ENCODE measurements around the gene CAMTA1. TPM values are rescaled to one million over a fixed set of nuclear protein-coding genes. Genes with fewer than 3 reads are reported as not detected.

Gene CAMTA1
- total RNA-seq, 1 experiment from 2014 or later: 69.5 TPM

- no peak for TF ChIP-seq SIN3A (IDR thresholded peaks at IDR 0.05; ENCODE audit: low read depth)
- no peak for TF ChIP-seq CBX3 (IDR thresholded peaks at IDR 0.05; ENCODE audit: low read depth)
- no peak for TF ChIP-seq EGR1 (IDR thresholded peaks at IDR 0.05; ENCODE audit: low read depth)
- TF ChIP-seq POLR2A (IDR thresholded peaks at IDR 0.05; ENCODE audit: borderline replicate concordance, extremely low read depth, insufficient read depth, insufficient read length): no peak
- TF ChIP-seq, protein P1, sequence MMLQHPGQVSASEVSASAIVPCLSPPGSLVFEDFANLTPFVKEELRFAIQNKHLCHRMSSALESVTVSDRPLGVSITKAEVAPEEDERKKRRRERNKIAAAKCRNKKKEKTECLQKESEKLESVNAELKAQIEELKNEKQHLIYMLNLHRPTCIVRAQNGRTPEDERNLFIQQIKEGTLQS (IDR thresholded peaks at IDR 0.05): no peak
- Histone ChIP-seq H3K36me3 (ENCODE audit: control insufficient read depth in 1 of 2, insufficient read depth in 2 of 2, low read length in 2 of 2) (no peaks in the 10 kb centered on the region), H3K27me3 (ENCODE audit: insufficient read depth, low read length) (no peaks in the 10 kb centered on the region), H3K4me1 (ENCODE audit: control insufficient read depth in 1 of 2, insufficient read depth in 2 of 2, low read length in 2 of 2) (no peaks in the 10 kb centered on the region), H4K20me1 (ENCODE audit: insufficient read depth) (no peaks in the 10 kb centered on the region), H3K4me3 (replicated peaks in 1 of 2; ENCODE audit: low read depth in 1 of 2, low read length in 2 of 2) (no peak overlapping the region), H3K4me2 (ENCODE audit: low read length) (no peak overlapping the region), H2AFZ (ENCODE audit: low read depth, low read length, poor library complexity, severe bottlenecking) (no peak overlapping the region), H3K27ac (ENCODE audit: low read depth, low read length) (no peak overlapping the region), H3K79me2 (ENCODE audit: insufficient read depth, low read length) (no peaks in the 10 kb centered on the region), H3K9me3 (ENCODE audit: control insufficient read depth in 1 of 2, insufficient read depth in 1 of 2, low read depth in 1 of 2, low read length in 2 of 2) (no peaks in the 10 kb centered on the region), H3K9ac (ENCODE audit: low read length) (no peak overlapping the region), H3K9me2 (ENCODE audit: insufficient read depth) (no peaks in the 10 kb centered on the region)
- BruUV-seq (replicated peaks): no TSS peak
- POLR2A ChIA-PET: no interaction called here
- RAD21 ChIA-PET (ENCODE audit: low non-redundant PET in 1 of 2, low total read pairs in 2 of 2, uncharacterized antibody in 2 of 2, unreplicated experiment in 2 of 2): no interaction called here
- intact Hi-C loops (cut with micrococcal nuclease): no loop called here
- CTCF ChIA-PET: no interaction called here
- DNase-seq (ENCODE audit: low read depth, low spot score) (no peak), ATAC-seq (no peak)
These were observed 656.0 kb downstream of the CAMTA1 start for GRCh38 chr1:7441143-7441841.

GRCh38 chr1:7442036-7442435, 656.8 kb downstream of the CAMTA1 start:
- H3K4me2 ChIP-seq (ENCODE audit: low read length): no peak overlapping the region

More at GRCh38 chr1:7442036-7442435, 656.8 kb downstream of the CAMTA1 start:
- CTCF ChIA-PET: no interaction called here
- Histone ChIP-seq H3K4me3 (replicated peaks in 1 of 2; ENCODE audit: low read depth in 1 of 2, low read length in 2 of 2) (no peak overlapping the region), H3K9ac (ENCODE audit: low read length) (no peak overlapping the region), H3K9me3 (ENCODE audit: control insufficient read depth in 1 of 2, insufficient read depth in 1 of 2, low read depth in 1 of 2, low read length in 2 of 2) (no peaks in the 10 kb centered on the region), H2AFZ (ENCODE audit: low read depth, low read length, poor library complexity, severe bottlenecking) (no peak overlapping the region), H4K20me1 (ENCODE audit: insufficient read depth) (no peaks in the 10 kb centered on the region), H3K9me2 (ENCODE audit: insufficient read depth) (no peaks in the 10 kb centered on the region), H3K79me2 (ENCODE audit: insufficient read depth, low read length) (no peaks in the 10 kb centered on the region), H3K27ac (ENCODE audit: low read depth, low read length) (no peak overlapping the region), H3K27me3 (ENCODE audit: insufficient read depth, low read length) (no peaks in the 10 kb centered on the region), H3K36me3 (ENCODE audit: control insufficient read depth in 1 of 2, insufficient read depth in 2 of 2, low read length in 2 of 2) (no peaks in the 10 kb centered on the region), H3K4me1 (ENCODE audit: control insufficient read depth in 1 of 2, insufficient read depth in 2 of 2, low read length in 2 of 2) (no peaks in the 10 kb centered on the region)
- BruUV-seq (replicated peaks): no TSS peak
- RAD21 ChIA-PET (ENCODE audit: low non-redundant PET in 1 of 2, low total read pairs in 2 of 2, uncharacterized antibody in 2 of 2, unreplicated experiment in 2 of 2): no interaction called here
- intact Hi-C loops (cut with micrococcal nuclease): no loop called here
- DNase-seq (ENCODE audit: low read depth, low spot score) (no peak), ATAC-seq (no peak)
- TF ChIP-seq POLR2A (IDR thresholded peaks at IDR 0.05; ENCODE audit: borderline replicate concordance, extremely low read depth, insufficient read depth, insufficient read length): no peak
- no peak for TF ChIP-seq EGR1 (IDR thresholded peaks at IDR 0.05; ENCODE audit: low read depth)
- no peak for TF ChIP-seq RAD21 (IDR thresholded peaks at IDR 0.05; ENCODE audit: low read depth)
- TF ChIP-seq, protein P2, sequence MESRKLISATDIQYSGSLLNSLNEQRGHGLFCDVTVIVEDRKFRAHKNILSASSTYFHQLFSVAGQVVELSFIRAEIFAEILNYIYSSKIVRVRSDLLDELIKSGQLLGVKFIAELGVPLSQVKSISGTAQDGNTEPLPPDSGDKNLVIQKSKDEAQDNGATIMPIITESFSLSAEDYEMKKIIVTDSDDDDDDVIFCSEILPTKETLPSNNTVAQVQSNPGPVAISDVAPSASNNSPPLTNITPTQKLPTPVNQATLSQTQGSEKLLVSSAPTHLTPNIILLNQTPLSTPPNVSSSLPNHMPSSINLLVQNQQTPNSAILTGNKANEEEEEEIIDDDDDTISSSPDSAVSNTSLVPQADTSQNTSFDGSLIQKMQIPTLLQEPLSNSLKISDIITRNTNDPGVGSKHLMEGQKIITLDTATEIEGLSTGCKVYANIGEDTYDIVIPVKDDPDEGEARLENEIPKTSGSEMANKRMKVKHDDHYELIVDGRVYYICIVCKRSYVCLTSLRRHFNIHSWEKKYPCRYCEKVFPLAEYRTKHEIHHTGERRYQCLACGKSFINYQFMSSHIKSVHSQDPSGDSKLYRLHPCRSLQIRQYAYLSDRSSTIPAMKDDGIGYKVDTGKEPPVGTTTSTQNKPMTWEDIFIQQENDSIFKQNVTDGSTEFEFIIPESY (IDR thresholded peaks at IDR 0.05; ENCODE audit: extremely low read depth, insufficient replicate concordance, low read length): no peak
- TF ChIP-seq, protein P1 (IDR thresholded peaks at IDR 0.05): no peak
- TF ChIP-seq EZH2phosphoT487 (IDR thresholded peaks at IDR 0.05; ENCODE audit: borderline replicate concordance): no peak
- TF ChIP-seq, protein P3, sequence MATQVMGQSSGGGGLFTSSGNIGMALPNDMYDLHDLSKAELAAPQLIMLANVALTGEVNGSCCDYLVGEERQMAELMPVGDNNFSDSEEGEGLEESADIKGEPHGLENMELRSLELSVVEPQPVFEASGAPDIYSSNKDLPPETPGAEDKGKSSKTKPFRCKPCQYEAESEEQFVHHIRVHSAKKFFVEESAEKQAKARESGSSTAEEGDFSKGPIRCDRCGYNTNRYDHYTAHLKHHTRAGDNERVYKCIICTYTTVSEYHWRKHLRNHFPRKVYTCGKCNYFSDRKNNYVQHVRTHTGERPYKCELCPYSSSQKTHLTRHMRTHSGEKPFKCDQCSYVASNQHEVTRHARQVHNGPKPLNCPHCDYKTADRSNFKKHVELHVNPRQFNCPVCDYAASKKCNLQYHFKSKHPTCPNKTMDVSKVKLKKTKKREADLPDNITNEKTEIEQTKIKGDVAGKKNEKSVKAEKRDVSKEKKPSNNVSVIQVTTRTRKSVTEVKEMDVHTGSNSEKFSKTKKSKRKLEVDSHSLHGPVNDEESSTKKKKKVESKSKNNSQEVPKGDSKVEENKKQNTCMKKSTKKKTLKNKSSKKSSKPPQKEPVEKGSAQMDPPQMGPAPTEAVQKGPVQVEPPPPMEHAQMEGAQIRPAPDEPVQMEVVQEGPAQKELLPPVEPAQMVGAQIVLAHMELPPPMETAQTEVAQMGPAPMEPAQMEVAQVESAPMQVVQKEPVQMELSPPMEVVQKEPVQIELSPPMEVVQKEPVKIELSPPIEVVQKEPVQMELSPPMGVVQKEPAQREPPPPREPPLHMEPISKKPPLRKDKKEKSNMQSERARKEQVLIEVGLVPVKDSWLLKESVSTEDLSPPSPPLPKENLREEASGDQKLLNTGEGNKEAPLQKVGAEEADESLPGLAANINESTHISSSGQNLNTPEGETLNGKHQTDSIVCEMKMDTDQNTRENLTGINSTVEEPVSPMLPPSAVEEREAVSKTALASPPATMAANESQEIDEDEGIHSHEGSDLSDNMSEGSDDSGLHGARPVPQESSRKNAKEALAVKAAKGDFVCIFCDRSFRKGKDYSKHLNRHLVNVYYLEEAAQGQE (IDR thresholded peaks at IDR 0.05; ENCODE audit: low read depth): no peak
- no peak for TF ChIP-seq POLR2AphosphoS5 (IDR thresholded peaks at IDR 0.05; ENCODE audit: low read depth, low read length)
- TF ChIP-seq ZNF274 (IDR thresholded peaks at IDR 0.05; ENCODE audit: low read depth, low read length): no peak
- TF ChIP-seq CEBPB (IDR thresholded peaks at IDR 0.05; ENCODE audit: low read depth): no peak
- POLR2A ChIA-PET: no interaction called here

Data from HCT116 (cell line).